HT-29 (cell line): ENCODE results near the gene MPLKIP. TPM values are rescaled to one million over a fixed set of nuclear protein-coding genes. Genes with fewer than 3 reads are reported as not detected.

Experiments
- small RNA-seq: library from RNA; depleted of rRNA; stranded (forward); fragments of <200 nt; gene quantifications from one replicate; pipeline ENCODE3, GENCODE V24; 2014
- total RNA-seq: library from RNA; depleted of rRNA; stranded (reverse); fragments of >200 nt; shearing (Covaris generic); gene quantifications from 2 replicates; pipeline ENCODE4 v1.2.3, GENCODE V29; 2014; rRNA removed

MPLKIP gene
- total RNA-seq, 1 experiment from 2014 or later: 74.3 TPM

Small RNA genes within 50 kb of the gene (small RNA-seq; reads per million reads assigned to genes)
- gene AC006023.1 (not detected), gene AC006023.2 (not detected)

Other genes with a start within 250 kb of the MPLKIP start
- gene CDK13, start 184.4 kb downstream of the MPLKIP start, total RNA-seq: 61.4 and 64.6 TPM in 2 replicates
- not detected in 2 replicates for gene SUGCT, start 383 bp upstream of the MPLKIP start, total RNA-seq